AG09309 (cell line): ENCODE measurements around the gene FKBP7.
"Not testable (repeated sequence)": the region's sequence is repeated elsewhere in the genome, so short reads cannot be mapped to it uniquely, and the experiment has no call there.

Source experiments
- DNase-seq: peaks from one replicate; pipeline ENCODE4 v3.0.0-alpha.2; 2010; ENCODE audit warnings: low read depth
- H3K4me3 ChIP-seq: 2 replicates; pipeline ENCODE4 v1.5.1; 2011; ENCODE audit warnings: mild to moderate bottlenecking, low read depth, low read length, moderate library complexity; ENCODE audit not compliant: control insufficient read depth
- CTCF ChIP-seq: IDR thresholded peaks from 2 replicates; pipeline ENCODE4 v1.5.1; 2011; ENCODE audit warnings: mild to moderate bottlenecking, low read depth, low read length, inconsistent platforms; ENCODE audit not compliant: insufficient read depth, control insufficient read depth; ENCODE audit errors: missing control alignments

The FKBP7 gene

GRCh38 chr2:178436662-178437061 is 41.7 kb downstream of the FKBP7 start:
- no peak overlapping the region for H3K4me3 ChIP-seq
- DNase-seq = no peak
- no peak for TF ChIP-seq CTCF

GRCh38 chr2:178429336-178429735 is 49.1 kb downstream of the FKBP7 start:
- no peak for TF ChIP-seq CTCF
- no peak for DNase-seq
- H3K4me3 ChIP-seq = no peak overlapping the region

GRCh38 chr2:178428396-178428806 is 50.0 kb downstream of the FKBP7 start:
- H3K4me3 ChIP-seq = no peak overlapping the region
- TF ChIP-seq CTCF = no peak
- DNase-seq = no peak

GRCh38 chr2:178427458-178427857 is 50.9 kb downstream of the FKBP7 start:
- DNase-seq = no peak
- no peak overlapping the region for H3K4me3 ChIP-seq
- no peak for TF ChIP-seq CTCF

GRCh38 chr2:178426388-178426787 is 52.0 kb downstream of the FKBP7 start:
- no peak for DNase-seq
- H3K4me3 ChIP-seq = no peak overlapping the region
- TF ChIP-seq CTCF = no peak

- no peak for TF ChIP-seq CTCF
- DNase-seq = no peak
- no peak overlapping the region for H3K4me3 ChIP-seq
Measured at GRCh38 chr2:178425255-178425827, 53.1 kb downstream of the FKBP7 start.

- not testable (repeated sequence) for H3K4me3 ChIP-seq, DNase-seq
Measured at GRCh38 chr2:178423746-178424145, 54.7 kb downstream of the FKBP7 start.
